Measurements from ENCODE around the gene CTSK.

CTSK gene

DNA sequence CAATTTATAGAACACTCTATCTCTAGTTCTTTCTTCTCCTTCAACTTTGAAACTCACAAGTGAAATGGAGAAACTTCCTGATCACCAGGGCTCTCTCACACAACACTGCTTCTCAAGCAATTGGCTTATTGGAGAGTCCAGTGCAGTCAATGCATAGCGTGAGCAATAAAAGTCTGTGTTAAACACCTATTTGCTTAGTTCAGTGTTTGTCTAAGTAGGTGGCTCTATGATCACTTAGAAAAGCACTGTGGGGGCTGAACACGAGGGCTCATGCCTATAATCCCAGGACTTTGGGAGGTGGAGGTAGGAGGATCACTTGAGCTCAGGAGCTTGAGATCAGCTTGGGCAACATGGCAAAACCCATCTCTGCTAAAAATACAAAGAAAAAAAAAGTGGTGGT, 54.6 kb downstream of the CTSK start:
- no peak for DNase-seq

DNA sequence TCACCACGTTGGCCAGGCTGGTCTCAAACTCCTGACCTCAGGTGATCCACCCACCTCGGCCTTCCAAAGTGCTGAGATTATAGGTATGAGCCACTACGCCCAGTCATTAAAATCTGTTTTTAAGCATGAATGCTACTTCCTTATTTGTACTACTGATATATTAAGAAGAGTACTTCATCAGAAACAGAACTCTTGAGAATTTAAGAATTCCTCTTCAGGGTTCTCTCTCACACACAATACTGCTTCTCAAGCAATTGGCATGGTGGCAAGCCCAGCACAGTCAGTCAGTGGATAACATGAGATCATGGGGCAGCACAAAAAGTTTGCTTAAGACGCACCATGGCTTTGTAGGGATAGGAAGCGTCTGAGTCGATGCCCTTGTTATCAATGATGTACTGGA, 56.6 kb downstream of the CTSK start:
- no peak for DNase-seq

- DNase-seq: no peak
These were observed 58.2 kb downstream of the CTSK start for GRCh38 chr1:150749720-150750311.

DNA sequence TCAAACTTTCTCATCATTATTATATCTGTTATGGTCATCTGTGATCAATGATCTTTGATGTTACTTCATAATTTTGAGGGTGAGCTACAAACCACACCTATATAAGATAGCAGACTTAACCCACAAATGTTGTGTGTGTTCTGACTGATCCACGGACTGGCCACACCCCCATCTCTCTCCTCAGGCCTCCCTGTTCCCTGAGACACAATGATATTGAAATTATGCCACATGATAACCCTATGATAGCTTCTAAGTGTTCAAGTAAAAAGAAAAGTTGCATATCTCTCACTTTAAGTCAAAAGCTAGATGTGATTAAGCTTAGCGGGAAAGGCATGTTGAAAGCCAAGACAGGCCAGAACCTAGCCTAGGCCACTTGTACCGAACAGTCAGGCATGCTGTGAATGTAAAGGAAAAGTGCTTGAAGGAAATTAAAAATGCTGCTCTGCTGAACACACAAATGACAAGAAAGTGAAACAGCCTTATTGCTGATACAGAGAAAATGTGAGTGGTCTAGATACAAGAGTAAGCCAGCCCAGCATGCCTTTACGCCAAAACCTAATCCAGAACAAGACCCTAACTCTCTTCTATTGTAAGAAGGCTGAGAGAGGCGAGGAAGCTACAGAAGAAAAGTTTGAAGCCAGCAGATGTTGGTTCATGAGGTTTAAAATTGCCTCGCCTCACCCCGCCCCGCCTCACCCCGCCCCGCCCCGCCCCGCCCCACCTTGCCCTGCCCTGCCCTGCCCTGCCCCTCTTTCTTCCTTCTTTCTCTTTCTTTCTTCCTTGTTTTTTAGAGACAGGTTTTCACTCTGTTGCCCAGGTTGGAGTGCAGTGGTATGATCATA, 59.0 kb downstream of the CTSK start:
- DNase-seq: no peak
